Mesodermal cell (in vitro differentiated cells): ENCODE results near the gene PLXDC2.

ENCODE experiments used
- H3K27ac ChIP-seq: 2 replicates; pipeline ENCODE4 v1.7.0; 2013; ENCODE audit warnings: mild to moderate bottlenecking, low read depth, low read length, moderate library complexity; ENCODE audit not compliant: severe bottlenecking
- H3K36me3 ChIP-seq: 2 replicates; pipeline ENCODE4 v1.7.1; 2013; ENCODE audit warnings: mild to moderate bottlenecking, low read length, moderate library complexity; ENCODE audit not compliant: control insufficient read depth, insufficient read depth
- H3K4me1 ChIP-seq: one replicate; pipeline ENCODE4 v1.7.1; 2013; ENCODE audit warnings: mild to moderate bottlenecking, low read length; ENCODE audit not compliant: insufficient read depth, control insufficient read depth, poor library complexity, severe bottlenecking
- H3K4me3 ChIP-seq: 2 replicates; pipeline ENCODE4 v1.7.0; 2013; ENCODE audit warnings: low read length, control low read depth, mild to moderate bottlenecking; ENCODE audit not compliant: insufficient read depth, poor library complexity, severe bottlenecking; ENCODE audit errors: extremely low read depth
- H3K9me3 ChIP-seq: 2 replicates; pipeline ENCODE4 v1.7.1; 2013; ENCODE audit warnings: mild to moderate bottlenecking, low read length, moderate library complexity; ENCODE audit not compliant: control insufficient read depth
- WGBS, 2 experiments: methylation state at CpG; one replicate each; pipeline ENCODE4 v1.1.5; 2013; ENCODE audit warnings: missing lambda C conversion rate in 2 of 2; ENCODE audit not compliant: insufficient coverage in 2 of 2; 5-methylcytosine and 5-hydroxymethylcytosine counted together

The PLXDC2 gene

DNA sequence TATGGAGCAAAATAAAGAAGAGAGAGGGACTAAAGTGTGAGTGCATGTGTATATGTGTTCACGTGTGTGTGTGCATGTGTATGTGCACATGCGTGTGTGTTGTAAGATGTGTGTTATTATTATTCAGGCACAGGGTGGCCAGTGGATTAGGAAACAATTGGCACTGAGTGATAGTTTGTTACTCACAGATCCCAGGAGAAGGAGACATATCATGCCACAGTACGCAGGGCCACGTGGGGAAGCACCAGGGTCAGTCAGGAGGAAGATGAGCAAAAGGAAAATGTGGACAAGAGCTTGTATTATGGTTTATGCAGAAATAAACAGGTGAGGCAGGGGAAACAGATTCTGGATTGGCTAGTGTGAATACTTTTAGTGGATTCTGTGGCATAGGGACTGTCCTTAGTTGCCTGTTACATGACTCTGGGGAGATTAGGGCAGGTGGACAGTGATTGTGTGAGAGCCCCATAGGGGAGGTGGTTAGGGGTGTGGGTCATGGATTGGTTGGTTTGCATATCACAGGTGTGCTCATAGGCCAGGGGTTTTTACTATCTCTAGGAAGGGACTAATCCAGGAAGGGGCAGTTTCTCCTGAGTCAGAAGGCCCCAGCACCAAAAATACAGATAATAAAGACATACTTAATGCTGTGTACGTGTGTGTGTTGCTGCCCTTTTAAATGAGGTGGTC lies 90.0 kb downstream of the PLXDC2 start:
- no peaks in the 10 kb centered on the region for H3K36me3 ChIP-seq
- H3K4me3 ChIP-seq: no peak overlapping the region
- no peak overlapping the region for H3K27ac ChIP-seq
- peaks cover 4% of the 10 kb centered on the region for H3K4me1 ChIP-seq
- 91 to 97% methylated on average over 4 of the region's 5 CpGs for WGBS, 2 experiments
- no peaks in the 10 kb centered on the region for H3K9me3 ChIP-seq

DNA sequence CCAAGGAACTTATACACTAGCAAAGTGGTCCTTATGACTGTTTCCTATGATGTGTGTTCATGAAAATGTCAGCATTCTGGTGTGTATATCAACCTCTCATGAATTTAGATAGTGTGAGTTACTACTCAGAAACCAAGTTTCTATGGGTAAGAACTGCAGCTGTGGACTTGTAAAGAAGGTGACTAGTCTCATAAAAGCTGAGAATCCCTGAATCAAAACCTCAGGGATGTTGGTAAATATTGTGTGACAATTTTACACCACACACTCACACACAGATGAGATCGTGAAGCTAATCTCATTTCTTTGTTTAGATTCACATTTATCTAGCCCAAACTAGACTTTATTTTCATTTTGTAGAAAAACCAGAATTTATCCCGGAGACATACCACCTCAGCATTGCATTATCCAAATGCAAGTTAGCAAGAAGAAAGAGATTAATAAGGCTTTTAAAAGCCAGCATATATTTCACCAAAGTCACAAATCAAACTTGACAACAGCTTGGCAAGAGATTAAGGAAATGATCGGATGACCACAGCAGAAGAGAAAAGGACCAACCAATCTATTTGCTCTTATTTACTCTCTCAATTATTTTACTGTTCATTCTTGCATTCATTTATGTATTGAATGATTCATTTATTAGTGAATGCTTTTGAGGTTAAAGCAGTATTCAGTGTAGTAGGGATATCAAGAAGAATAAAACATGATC lies 92.9 kb downstream of the PLXDC2 start:
- Histone ChIP-seq H3K9me3 (no peaks in the 10 kb centered on the region), H3K36me3 (no peaks in the 10 kb centered on the region), H3K4me3 (no peak overlapping the region), H3K4me1 (peaks cover 4% of the 10 kb centered on the region), H3K27ac (no peak overlapping the region)
- 100% methylated on average over 1 of the region's 3 CpGs; no CpG with 5 or more reads in 1 of the 2 experiments for WGBS, 2 experiments

DNA sequence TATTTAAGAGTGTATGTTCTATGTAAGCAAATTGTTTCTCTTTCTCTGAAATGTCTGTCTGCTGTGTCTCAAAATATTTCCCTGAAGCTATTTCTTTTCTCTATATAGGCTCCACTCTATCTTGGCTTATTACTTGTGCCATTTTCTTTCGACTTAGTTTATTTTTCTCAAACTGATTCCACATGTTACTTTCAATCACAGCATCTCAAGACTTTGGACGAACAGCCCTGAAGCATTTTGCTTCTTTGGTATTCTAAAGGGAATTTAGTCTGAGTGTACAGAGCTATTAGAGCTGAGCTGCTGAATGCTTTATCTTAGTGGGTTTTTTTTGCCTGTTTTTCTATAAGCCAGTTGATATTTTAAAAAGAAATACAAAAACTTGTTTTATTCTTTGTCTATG lies 95.7 kb downstream of the PLXDC2 start:
- Histone ChIP-seq H3K27ac (no peak overlapping the region), H3K4me1 (no peaks in the 10 kb centered on the region), H3K4me3 (no peak overlapping the region), H3K36me3 (no peaks in the 10 kb centered on the region), H3K9me3 (no peaks in the 10 kb centered on the region)
- WGBS, 2 experiments: 63% methylated on average over 1 of the region's 2 CpGs; no CpG with 5 or more reads in 1 of the 2 experiments

DNA sequence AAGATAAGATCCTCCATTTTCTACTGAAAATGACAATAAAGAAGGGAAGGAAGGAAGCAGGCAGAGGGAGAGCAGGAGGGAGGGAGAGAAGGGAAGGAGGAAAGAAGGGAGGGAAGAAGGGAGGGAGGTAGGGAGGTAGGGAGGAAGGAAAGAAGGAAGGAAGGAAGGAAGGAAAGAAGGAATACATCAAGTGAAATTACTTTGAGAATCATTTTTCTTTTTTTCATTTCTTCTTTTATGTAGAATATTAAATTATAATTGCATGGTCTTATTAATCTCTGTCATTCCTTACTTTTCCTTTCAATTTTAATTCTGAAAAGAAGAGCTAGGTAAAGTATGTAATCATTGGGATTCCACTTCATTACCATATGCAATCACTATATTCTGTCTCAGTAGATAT lies 97.8 kb downstream of the PLXDC2 start:
- no peak overlapping the region for H3K4me3 ChIP-seq
- peaks cover 3% of the 10 kb centered on the region for H3K4me1 ChIP-seq
- no peaks in the 10 kb centered on the region for H3K9me3 ChIP-seq

DNA sequence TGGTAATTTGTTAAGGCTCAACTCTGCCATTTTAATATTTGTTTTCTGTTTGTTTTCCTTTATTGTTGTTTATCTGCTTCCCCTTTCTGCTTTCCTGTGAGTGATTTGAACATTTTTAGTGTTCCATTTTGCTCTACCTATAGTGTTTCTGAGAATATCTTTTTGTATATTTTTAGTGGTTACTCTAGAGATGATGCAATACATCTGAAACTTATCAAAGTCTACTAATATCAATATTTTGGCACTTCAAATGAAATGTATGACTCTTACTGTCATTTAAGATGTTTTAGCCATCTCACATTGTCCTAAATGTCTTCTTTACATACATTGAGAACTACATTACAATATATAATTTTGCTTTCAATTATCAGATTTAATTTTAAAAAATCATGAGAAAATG lies 98.9 kb downstream of the PLXDC2 start:
- Histone ChIP-seq H3K9me3 (no peaks in the 10 kb centered on the region), H3K27ac (no peak overlapping the region), H3K4me1 (peaks cover 3% of the 10 kb centered on the region), H3K4me3 (no peak overlapping the region), H3K36me3 (no peaks in the 10 kb centered on the region)

More for the DNA sequence above, 97.8 kb downstream of the PLXDC2 start:
- H3K36me3 ChIP-seq: no peaks in the 10 kb centered on the region
- H3K27ac ChIP-seq: no peak overlapping the region

DNA sequence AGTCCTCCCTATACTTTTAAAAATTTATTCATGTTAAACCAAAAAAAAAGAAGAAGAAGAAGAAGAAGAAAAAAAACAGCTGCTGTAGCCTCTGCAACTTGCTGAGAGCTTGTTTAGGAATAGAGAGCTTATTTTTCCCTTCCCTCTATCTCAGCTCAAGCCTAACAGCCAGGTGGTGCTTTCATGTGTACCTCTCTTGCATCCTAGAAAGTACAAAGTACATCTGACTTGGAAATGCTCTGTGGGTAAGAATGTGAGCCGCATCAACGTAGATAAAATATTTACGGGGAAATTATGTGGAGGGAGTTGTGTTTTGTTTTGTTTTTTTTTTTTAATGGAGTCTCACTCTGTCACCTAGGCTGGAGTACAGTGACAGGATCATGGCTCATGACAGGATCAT lies 99.6 kb downstream of the PLXDC2 start:
- Histone ChIP-seq H3K36me3 (no peaks in the 10 kb centered on the region), H3K4me1 (peaks cover 3% of the 10 kb centered on the region), H3K4me3 (no peak overlapping the region), H3K9me3 (no peaks in the 10 kb centered on the region), H3K27ac (no peak overlapping the region)
- WGBS, 2 experiments: 83% methylated on average over 3 of the region's 3 CpGs; no CpG with 5 or more reads in 1 of the 2 experiments

DNA sequence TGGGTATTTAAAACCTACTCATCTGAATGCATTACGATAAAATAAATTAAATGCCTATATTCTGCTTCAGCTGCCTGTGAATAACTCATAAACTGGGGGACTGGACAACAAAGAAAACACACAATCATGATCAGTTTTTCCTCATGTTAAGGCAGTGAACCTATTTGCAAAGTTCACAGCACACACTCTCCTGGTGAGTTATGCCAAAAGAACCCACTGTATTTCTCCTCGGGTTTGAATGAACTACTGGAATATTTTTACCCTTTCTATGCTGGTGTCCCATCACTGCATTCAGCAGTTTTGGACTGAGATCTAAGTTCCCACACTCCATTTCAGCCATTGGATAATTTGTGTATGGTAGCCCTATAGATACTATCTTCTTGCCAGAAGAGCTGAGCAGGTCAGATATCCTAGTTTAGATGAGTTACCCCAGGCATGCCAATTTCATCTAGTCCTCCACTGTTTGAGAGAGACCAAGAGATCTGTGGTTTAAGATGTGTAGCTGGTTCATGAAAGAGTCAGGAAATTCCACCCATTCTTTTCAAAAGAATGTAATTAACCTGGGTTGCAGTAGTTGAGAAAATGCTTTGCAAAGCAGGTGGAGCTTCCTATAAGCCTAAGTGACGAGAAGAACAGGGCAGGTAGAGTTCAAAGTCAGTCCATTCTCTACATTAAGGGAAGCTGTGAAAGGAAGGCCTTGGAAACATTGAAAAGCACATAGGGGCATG lies 101.7 kb downstream of the PLXDC2 start:
- Histone ChIP-seq H3K27ac (no peak overlapping the region), H3K4me3 (no peak overlapping the region), H3K36me3 (no peaks in the 10 kb centered on the region), H3K9me3 (no peaks in the 10 kb centered on the region), H3K4me1 (peaks cover 3% of the 10 kb centered on the region)
- WGBS, 2 experiments: 94 to 100% methylated on average over 1 to 2 of the region's 3 CpGs

DNA sequence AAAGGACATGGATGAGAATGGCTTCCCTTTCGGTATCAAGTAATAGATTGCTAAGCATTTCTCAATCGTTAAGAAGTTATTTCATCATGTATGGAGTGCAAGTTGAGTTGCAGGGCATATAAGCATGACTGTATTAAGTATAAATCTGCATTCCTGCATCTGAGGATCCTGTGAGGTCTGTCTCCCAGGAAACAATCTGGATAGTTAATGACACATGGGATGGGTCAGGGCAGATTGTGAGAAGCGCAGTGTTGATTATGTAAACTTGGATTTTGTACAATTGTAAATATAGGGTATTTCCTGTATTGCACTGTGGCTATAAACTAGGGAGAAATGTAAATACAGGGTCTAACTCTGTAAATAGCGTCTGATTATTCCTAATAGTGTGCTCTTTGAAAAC lies 102.6 kb downstream of the PLXDC2 start:
- Histone ChIP-seq H3K36me3 (no peaks in the 10 kb centered on the region), H3K4me1 (peaks cover 3% of the 10 kb centered on the region), H3K27ac (no peak overlapping the region), H3K4me3 (no peak overlapping the region), H3K9me3 (no peaks in the 10 kb centered on the region)
- WGBS, 2 experiments: 94 to 100% methylated on average over 2 to 3 of the region's 4 CpGs

DNA sequence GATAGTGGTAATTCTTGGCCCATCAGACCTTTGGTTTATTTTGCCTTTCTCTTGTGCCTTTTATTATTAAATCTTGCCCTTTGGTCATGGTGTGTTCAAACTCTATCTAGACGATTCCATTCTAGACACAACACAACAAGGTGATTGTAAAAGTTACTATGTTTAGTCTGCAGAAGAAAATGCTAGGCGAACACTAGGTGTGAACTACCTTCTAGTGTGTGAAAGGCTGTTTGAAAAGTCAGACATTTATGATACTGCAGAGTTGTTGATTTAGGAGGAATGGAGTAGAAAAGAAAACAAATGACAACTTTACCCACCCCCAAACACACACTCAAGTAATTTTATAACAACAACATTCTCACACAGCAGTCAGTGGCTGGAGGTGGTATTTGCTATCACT lies 103.4 kb downstream of the PLXDC2 start:
- H3K4me1 ChIP-seq: peaks cover 3% of the 10 kb centered on the region
- 100% methylated on average over 1 of the region's 2 CpGs; no CpG with 5 or more reads in 1 of the 2 experiments for WGBS, 2 experiments
- no peak overlapping the region for H3K27ac ChIP-seq
- no peak overlapping the region for H3K4me3 ChIP-seq
- H3K36me3 ChIP-seq: no peaks in the 10 kb centered on the region
- H3K9me3 ChIP-seq: no peaks in the 10 kb centered on the region

DNA sequence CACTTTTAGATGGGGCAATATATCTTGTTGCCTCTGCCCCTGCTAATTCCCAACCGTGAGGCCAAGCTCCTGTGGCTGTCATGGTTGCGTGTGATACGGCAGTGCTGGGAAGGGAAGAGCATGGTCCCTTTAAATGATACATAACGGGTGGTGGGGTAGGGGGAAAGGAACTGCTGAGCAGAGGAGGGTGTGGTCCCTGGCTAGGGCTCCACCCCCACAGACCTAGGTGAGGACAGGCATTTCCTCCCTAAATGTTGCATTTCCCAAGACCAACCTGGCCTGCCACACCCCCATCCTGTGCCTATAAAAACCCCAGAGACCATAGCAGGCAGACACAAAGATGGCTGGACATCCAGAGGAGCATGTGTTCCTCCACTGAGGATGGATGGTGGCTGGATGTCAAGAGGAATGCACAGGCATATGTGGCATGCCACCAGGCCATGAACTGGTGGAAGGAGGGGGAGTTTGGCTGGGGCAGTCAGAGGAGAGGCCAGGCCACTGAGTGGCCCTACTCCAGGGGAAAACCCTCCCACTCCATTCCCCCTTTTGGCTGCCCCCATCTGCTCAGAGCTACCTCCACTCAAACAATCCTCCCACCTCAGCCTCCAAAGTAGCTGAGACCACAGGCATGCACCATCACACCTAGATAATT lies 104.0 kb downstream of the PLXDC2 start:
- Histone ChIP-seq H3K4me3 (no peak overlapping the region), H3K27ac (no peak overlapping the region), H3K36me3 (no peaks in the 10 kb centered on the region), H3K4me1 (peaks cover 3% of the 10 kb centered on the region), H3K9me3 (no peaks in the 10 kb centered on the region)
- 100% methylated on average over 2 to 3 of the region's 4 CpGs for WGBS, 2 experiments
